HG02943 (cell line): ENCODE results near the gene ANKRD11.
"Not testable (repeated sequence)": the region's sequence is repeated elsewhere in the genome, so short reads cannot be mapped to it uniquely, and the experiment has no call there.

Source experiments
- ATAC-seq: cut with Tn5 transposase; IDR thresholded peaks from one replicate; pipeline ENCODE4 v1.9.1; 2021; ENCODE audit warnings: mild to moderate bottlenecking, low read depth, moderate library complexity; ENCODE audit not compliant: unreplicated experiment

Gene ANKRD11

DNA sequence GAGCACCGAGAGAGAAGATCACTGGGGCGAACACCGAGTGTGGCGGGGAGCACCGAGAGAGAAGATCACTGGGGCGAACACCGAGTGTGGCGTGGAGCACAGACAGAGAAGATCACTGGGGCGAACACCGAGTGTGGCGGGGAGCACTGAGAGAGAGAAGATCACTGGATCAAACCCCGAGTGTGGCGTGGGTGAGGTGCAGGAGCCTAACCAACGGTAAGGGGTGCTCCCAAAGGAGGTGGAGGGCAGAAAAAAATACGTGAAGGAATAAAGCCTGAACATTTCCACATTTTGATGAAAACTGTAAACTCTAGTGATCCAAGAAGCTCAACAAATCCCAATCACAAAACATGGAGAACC is 100.2 kb downstream of the ANKRD11 start:
- not testable (repeated sequence) for ATAC-seq

DNA sequence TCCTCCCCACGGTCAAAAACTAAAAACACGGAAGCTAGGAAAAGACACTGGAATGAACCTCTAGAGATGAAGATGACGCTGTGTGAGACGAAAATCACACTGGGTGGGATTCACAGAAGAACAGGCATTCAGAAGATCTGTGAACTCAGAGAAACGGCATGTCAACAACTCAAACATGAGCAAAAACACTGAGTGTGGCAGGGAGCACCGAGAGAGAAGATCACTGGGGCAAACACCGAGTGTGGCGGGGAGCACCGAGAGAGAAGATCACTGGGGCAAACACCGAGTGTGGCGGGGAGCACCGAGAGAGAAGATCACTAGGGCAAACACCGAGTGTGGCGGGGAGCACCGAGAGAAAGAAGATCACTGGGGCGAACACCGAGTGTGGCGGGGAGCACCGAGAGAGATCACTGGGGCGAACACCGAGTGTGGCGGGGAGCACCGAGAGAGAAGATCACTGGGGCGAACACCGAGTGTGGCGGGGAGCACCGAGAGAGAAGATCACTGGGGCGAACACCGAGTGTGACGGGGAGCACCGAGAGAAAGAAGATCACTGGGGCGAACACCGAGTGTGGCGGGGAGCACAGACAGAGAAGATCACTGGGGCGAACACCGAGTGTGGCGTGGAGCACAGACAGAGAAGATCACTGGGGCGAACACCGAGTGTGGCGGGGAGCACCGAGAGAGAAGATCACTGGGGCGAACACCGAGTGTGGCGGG is 100.7 kb downstream of the ANKRD11 start:
- not testable (repeated sequence) for ATAC-seq

DNA sequence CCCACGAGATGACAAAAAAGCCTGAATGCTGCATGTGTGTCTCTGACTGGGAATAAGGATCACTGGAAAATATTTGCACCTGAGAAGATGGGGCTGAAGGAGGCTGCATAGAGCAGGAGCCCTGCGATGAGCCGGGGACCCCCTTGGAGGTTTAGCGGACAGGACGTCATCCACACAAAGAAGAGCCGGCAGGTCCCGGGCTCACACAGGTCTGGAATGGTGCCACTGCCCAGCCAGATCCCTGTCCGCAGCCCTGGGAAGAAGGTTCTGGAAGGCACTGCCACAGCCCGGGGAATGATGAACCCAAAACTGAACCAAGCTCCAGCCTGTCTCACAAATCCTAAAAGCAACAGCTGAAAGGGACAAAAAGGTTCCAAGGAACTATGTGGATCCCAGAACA is 101.8 kb downstream of the ANKRD11 start:
- no peak for ATAC-seq

DNA sequence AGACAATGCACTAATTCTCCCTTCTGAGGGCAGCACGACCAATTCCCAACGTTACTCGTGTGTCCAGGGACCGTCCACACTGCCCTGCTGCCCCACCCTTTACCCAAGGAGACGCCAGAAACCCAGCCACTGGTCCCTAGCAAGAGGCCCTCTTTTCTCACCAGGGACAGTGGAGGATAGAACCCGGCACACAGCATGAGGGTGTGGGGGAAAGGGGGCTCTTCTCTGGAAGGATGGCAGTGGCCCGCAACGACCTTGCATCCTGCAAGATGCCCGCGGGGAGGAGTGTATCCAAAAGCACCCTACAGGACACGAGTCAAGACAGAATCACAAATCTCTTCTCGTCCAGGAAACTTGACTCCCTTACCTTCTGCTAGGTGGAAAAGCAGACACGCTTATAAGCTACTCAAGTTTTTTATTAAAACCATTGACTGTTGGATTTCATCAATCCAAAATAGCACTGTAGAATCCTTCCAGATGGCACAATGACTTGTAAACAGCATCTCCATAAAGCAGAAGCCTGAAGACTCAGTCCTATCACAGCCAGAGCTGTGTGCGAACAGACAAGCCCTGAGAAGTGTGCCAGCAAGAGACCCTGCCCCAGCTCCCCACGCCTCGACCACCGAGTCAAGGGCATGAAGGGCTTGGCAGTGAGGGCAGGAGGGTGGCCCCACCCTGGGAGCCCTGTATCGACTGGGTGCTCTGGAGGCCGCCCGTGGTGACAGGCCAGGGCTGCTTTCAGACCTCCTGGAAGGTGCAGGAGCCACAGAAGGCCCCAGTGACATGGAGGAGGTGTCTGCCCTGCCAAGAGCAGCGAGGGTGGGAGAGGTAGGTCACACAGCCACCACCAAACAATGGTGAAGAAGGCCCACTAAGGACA is 103.8 kb downstream of the ANKRD11 start:
- no peak for ATAC-seq

DNA sequence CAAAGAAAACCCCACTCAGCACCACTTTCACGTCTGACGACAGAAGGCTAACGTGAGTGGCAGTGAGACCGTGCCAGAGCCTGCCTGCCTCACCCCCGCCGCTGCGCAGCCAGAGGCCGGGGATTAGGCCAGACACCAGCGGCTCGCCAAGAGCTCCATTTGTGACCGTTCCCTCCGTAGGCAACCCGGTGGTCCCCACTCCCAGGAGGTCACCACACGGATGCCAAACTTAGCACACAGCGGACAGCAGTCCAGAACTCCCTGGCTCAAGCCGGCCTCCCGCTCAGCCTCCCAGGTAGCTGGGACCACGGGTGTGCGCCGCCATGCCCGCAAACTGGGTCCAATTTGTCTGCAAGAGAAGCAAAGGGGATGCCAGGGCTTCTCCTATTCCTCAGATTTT is 104.6 kb downstream of the ANKRD11 start:
- no peak for ATAC-seq

DNA sequence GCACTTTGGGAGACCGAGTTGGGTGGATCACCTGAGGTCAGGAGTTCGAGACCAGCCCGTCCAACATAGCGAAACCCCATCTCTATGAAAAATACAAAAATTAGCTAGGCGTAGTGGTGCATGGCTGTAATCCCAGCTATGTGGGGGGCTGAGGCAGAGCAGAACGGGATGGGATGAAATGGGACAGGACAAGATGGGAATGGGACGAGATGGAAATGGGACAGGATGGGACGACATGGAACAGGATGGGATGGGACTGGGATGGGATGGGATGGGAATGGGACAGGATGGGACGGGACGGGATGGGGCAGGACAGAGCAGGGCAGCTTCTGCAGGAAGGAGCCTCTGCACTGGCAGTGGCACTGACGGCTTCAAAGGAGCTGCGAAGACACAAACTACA is 106.1 kb downstream of the ANKRD11 start:
- ATAC-seq = no peak

DNA sequence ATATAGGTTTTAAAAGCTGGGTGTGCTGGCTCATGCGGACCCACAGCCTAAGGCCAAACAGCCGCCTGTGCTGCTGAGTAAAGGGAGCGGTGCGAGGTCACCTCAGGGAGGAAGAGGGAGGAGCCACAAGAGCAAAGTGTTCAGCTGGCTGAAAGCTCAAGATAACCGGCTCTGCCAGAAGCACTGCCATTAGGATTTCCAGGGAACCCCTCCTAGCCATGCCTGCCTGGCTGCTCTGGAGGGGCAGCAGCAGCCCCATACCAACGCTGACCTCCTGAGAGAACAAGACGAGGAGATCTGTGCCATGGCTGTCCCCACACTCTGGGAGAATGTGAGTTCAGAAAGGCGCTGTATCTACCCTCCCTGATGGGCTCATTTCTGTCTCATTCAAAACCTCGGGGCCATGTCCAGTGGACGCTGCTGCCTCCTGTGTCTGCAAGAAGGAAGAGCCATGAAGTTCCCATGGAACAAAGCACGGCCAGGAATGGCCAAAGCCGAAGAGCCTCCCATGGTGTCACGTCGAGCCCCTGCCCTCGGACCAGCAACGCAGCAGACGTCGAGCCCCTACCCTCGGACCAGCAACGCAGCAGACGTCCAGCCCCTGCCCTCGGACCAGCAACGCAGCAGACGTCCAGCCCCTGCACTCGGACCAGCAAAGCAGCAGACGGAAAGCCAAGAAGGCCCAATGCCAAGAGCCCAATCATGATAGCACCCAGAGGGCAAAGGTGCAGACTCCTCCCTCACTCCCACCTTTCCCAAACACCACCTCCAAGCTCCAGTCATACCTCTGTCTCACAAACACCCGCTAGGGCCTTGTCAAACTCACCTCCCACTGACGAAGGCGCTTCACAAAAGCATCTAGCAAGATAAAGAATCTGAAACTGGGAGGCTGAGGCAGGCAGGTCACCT is 107.0 kb downstream of the ANKRD11 start:
- no peak for ATAC-seq

DNA sequence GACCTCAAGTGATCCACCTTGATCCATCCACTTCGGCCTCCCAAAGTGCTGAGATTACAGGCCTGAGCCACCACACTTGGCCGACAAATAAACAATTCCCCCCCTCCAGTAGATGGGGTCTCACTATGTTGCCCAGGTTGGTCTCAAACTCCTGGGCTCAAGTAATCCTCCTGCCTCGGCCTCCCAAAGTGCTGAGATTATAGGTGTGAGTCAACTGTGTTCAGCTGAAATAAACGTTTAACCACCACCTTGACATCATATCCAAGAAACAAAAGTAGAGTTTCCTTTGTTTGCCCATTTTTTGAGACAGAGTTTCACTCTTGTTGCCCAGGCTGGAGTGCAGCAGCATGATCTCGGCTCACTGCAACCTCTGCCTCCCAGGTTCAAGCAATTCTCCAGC is 107.8 kb downstream of the ANKRD11 start:
- ATAC-seq = not testable (repeated sequence)

DNA sequence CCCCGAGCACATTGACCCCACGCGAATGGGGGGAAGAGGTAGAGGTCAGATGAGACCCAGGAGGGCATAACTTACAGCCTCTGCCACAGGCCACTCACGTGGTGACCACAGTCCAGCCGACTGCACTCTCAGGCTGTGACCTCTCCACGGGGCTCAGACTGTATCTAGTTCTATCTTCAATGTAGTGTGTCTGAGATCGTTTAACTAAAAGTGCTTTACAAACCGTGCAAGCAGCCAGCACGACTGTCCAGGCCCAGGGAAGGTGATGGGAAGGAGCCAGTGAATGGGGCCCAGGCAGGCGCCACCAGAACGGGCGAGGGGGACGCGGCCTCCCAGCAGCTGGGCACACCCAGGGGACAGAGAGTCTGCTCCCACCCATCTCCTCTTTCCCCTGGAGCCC is 108.6 kb downstream of the ANKRD11 start:
- ATAC-seq = no peak

DNA sequence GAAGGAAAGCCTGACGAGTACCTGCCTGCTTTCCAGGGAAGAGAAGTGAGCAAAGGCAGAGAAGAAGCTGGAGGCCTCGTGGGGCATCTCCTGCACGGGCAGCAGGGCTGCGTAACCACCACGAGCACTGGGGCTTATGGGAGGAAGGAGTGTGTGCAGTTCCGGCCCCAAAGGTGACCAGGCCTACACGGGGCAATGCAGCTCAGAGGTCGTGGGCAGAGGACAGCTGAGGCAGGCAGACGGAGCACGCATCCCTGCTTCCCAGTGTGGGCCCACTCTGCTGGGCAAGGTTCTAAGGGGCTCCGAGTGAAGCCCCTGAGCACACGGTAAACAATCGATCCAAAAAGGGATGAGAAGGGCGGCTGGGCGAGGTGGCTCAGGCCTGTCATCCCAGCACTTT is 109.7 kb downstream of the ANKRD11 start:
- no peak for ATAC-seq

DNA sequence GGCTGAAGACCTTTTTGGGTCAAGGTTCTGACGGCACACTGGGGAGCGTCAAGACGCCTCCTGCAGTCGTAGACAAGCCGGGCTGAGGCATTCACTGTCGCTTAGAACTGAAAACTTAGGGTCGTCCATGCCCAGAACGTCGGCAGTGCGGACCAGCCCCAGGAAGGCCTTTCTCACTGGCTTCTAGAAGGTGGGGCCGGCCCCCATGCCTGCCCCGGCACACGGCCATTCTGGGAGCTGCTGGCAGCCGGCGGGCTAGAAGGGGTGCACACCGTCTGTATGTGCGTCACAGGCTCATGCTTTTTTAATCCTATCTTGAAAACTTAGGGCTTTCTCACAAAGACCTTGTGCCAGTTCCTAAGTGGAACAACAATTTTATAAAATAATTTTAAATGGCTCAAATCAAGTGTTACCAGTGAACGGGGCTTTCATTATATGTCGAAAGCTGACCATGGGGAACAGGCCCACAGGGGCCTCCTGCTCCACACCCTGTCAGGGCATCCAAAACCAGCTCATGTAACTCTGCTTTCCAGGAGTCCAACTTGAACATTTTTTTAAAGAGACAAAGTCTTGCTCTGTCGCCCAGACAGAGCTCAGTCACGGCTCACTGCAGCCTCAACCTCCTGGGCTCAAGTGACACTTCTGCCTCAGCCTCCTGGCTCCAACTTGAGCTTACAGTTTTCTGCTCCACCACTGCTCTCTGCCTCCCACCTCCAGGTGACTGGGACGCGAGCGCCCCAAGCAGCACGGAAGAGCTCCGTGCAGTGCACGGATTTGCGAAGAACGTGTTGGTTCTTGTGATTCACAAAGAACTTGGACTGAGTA is 111.2 kb downstream of the ANKRD11 start:
- ATAC-seq = no peak

DNA sequence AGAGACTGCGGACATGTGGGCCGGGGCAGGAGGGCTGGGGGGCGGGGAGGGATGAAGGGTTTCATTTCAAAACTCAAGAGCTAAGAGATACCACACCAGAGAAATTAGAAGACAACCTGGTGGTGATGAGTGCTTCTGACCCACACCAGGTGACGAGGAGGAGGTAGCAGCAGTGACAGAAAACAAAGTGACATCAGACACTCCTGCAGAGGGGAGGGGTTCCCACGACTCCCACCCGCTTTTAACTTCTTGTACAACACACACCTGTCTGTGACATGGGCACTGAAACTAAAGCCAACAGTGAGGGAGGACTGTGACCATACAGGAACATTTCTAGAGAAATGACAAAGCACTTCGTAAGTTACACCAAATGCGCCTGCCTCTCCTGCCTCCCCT is 112.9 kb downstream of the ANKRD11 start:
- ATAC-seq = no peak

DNA sequence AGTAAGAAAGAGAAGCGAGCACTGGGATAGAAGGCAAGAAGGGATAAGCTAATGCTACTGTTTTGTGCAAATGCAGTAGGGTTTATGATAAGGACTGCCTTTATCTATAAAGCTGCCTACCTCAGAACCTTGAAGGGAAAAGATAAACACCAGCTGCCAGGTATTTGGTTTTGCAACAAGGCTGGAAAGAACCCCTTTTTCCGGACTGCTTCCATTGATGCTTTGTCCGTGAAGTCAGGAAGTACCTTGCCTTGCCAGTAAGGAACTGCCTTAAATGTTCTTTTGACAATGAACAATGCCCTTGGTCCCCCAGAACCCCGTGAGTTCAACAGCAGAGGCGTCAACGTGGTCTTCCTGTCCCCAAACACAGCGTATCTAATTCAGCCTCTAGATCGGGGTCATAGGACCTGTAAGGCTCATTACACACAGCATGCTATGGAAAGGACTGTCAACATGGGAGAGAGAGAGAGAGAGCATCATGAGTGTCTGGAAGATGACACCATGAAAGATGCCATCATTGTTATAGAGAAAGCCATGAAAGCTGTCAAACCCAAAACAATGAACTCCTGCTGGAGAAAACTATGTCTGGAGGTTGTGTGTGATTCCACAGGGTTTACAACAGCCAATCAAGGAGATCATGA is 113.4 kb downstream of the ANKRD11 start:
- ATAC-seq = no peak

DNA sequence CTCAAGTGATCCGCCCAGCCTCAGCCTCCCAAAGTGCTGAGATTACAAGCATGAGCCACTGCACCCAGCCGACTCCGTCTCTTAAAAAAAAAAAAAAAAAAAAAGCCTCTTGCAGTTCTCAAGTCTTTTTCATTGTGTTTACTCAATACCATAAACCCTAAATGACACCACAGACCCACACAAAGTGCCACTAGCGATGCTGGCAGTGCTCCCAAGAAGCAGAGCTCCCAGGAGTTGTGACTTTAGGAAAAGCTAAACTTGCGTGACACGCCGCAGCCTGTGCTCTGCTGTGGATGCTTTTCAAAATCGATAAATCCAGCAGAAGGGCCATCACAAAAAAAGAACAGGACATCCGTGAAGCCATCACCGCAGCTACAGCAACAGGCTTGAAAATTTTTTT is 114.7 kb downstream of the ANKRD11 start:
- ATAC-seq = no peak

DNA sequence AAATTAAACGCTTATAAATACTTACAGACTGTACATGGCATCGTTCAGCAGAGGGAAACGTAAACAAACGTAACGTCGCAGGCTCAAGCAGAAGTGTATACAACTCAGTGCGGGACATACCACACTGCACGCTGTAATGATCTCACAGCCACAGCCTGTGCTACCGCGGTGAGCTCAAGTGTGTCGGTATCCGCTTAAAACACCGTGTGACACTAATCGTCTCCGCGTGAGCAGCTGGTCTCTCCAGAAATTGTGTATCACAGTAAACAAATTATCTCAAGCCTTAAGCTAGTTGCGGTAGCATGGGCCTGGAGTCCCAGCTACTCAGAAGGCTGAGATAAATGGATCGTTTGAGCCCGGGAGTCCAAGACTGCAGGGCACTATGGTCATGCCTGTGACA is 115.3 kb downstream of the ANKRD11 start:
- no peak for ATAC-seq

DNA sequence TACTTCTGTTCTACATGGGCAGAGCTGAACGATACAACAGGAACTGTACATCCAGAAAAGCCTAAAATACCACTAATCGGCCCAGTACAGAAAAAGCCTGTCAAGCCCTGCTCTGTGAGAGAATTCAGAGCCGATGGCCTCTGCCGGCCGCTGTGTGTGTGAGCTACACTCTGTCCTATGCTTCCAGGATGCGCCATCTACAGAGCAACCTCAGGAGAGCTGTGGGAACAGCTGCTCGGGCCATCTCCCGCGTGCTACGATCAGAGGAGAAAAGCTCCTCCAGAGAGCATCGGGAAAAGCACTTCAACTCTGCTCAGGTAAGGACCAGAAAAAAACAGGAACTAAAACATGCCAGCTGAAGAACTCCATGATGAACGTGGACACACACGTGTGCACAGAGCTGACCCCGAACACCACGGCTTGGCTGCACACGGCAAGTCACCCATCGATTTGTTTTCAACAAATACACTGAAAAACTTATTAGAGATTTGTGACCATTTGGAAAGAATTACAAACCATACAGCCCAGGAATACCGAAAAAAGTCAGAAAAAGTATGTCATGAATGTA is 115.9 kb downstream of the ANKRD11 start:
- ATAC-seq = no peak

DNA sequence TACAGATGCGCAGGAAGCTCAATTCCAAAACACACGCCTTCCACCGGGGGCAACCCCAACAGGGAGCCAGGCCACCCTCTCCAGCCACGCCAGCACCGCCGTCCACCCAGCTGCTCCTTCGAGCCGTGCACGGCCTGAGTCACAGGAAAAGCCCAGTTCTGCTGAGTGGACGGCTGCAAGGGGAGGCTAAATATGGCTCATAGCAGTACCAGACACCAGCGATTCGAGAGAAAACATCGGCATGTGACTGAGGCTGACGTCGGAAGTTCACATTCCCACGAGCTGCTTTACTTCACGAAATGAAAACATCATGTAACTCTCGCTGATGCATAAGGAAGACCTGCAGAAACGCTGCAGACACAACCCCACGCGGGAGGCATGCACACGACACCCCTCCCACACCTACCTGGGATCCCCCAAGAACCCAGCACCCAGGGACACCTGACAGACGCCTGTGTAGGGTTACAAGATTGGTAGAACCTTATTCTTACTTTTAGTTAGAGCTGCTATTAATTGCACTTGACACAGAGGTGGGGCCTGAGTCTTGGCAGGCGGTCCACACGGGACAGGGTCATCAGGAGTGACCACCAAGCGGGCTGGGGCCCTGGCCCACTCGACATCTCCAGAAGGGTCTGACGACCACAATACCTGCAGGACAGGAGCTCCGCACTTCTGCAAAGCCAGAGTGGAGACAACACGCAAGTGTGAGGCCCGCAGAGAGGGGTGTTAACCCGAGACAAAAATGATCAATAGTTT is 116.8 kb downstream of the ANKRD11 start:
- no peak for ATAC-seq

DNA sequence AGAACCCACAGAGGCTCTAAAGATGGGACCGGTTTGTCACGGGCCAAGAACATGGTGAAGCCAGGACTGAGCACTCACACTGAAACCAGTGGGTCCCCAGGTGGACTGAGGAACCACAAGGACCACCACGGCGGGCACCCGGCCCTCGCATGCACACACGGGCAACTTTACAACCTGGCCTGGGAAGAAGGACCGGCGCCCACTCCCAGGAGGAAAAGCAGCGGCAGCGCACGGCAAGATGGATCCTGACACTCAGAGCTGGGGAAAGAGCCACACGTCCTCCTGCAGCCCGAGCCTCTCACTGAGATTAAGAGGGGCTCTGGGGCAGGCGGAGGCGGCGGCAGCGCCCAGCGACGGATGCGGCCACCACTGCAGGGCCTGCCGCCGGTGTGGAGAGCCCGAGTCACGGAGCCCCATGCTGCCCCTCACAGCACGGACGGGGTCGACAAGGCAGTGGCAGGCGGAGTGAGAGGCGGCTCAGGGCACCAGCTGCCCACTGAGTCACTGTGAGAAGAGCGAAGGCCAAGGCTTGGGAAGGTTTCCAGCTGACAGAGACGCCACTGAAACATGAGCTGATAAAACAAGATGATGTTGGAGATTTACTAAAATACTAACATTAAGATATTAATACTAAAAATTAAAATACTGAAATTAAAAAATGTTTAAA is 118.3 kb downstream of the ANKRD11 start:
- no peak for ATAC-seq
